Islet of Langerhans (tissue), 1 donor: ENCODE results near the gene PNMT.

Experiments used
- FAIRE-seq: peaks from one replicate; lab custom pipeline; 2011; peaks lifted over from hg19 to GRCh38; lab: Jason Lieb, UNC

Gene PNMT

GRCh38 chr17:39633570-39634183 is 34.6 kb upstream of the PNMT start:
- no peak for FAIRE-seq

- FAIRE-seq = no peak
Measured at GRCh38 chr17:39634384-39634871, 33.8 kb upstream of the PNMT start.

- no peak for FAIRE-seq
Measured at GRCh38 chr17:39635614-39636176, 32.6 kb upstream of the PNMT start.

- no peak for FAIRE-seq
Measured at GRCh38 chr17:39636587-39636926, 31.7 kb upstream of the PNMT start.

- no peak for FAIRE-seq
Measured at GRCh38 chr17:39636927-39637736, 31.1 kb upstream of the PNMT start, which contains the start of gene STARD3. Gene STARD3, plus strand, starts transcription at chr17:39637144. Its CDS starts 16,388 bp downstream, at chr17:39653532.

- FAIRE-seq = no peak
Measured at GRCh38 chr17:39638317-39638716, 29.9 kb upstream of the PNMT start.

- no peak for FAIRE-seq
Measured at GRCh38 chr17:39639043-39639442, 29.2 kb upstream of the PNMT start.

- FAIRE-seq = no peak
Measured at GRCh38 chr17:39639566-39640458, 28.4 kb upstream of the PNMT start.

GRCh38 chr17:39640591-39641031 is 27.6 kb upstream of the PNMT start:
- FAIRE-seq = no peak

GRCh38 chr17:39641097-39641496 is 27.2 kb upstream of the PNMT start:
- no peak for FAIRE-seq

- no peak for FAIRE-seq
Measured at GRCh38 chr17:39641883-39642282, 26.4 kb upstream of the PNMT start.

- FAIRE-seq = no peak
Measured at GRCh38 chr17:39642291-39643074, 25.8 kb upstream of the PNMT start.

- no peak for FAIRE-seq
Measured at GRCh38 chr17:39643271-39643670, 25.0 kb upstream of the PNMT start.

- no peak for FAIRE-seq
Measured at GRCh38 chr17:39647256-39647655, 21.0 kb upstream of the PNMT start.

- FAIRE-seq = no peak
Measured at GRCh38 chr17:39648616-39649366, 19.5 kb upstream of the PNMT start.

GRCh38 chr17:39650121-39650579 is 18.1 kb upstream of the PNMT start:
- FAIRE-seq = no peak

GRCh38 chr17:39651923-39652586 is 16.2 kb upstream of the PNMT start:
- FAIRE-seq = no peak

- FAIRE-seq = no peak
Measured at GRCh38 chr17:39652587-39653315, 15.5 kb upstream of the PNMT start.

- no peak for FAIRE-seq
Measured at GRCh38 chr17:39653316-39653661, 15.0 kb upstream of the PNMT start.
